Measurements from ENCODE around the gene FAM184A. TPM values are rescaled to one million over a fixed set of nuclear protein-coding genes. Genes with fewer than 3 reads are reported as not detected.

FAM184A gene
- total RNA-seq: 1.00 and 1.1 TPM in 2 replicates

GRCh38 chr6:119078376-119079282 lies at the start of gene FAM184A:
Gene FAM184A (minus strand): TSS chr6:119078664. CDS start chr6:119078299, 365 bp downstream.

GRCh38 chr6:118934461-118935330 lies 143.8 kb downstream of the FAM184A start, which contains the start of gene MCM9:
Gene MCM9 (minus strand): TSS chr6:118935159. CDS start chr6:118931723, 3,436 bp downstream.

Other genes with a start within 250 kb of the FAM184A start
- 20.1 and 26.0 TPM in 2 replicates for gene ASF1A, start 184.5 kb downstream of the FAM184A start, total RNA-seq
- gene MCM9, start 143.5 kb downstream of the FAM184A start, total RNA-seq: 14.1 and 17.2 TPM in 2 replicates